Activated B cell treated with CpG ODN at 0.5 μM for 24 hours (primary cell): ENCODE results near the gene SUN1. TPM values are rescaled to one million over a fixed set of nuclear protein-coding genes. Genes with fewer than 3 reads are reported as not detected.

Experiments used
- ATAC-seq: fragments of 200-7000 bp; cut with Tn5 transposase; one replicate; pipeline ENCODE4 v1.10.0; 2021; ENCODE audit warnings: low read depth, mild to moderate bottlenecking, moderate library complexity
- CTCF ChIA-PET: fragments of 350-600 bp; sonication (Branson Sonifier 250); formaldehyde crosslinking; loops from one replicate; lab custom pipeline; 2021; ENCODE audit warnings: antibody characterized with exemption; lab: Charles Lee
- POLR2A ChIA-PET: fragments of 350-600 bp; sonication (Branson Sonifier 250); formaldehyde crosslinking; loops from one replicate; lab custom pipeline; 2021; ENCODE audit warnings: antibody characterized with exemption; lab: Charles Lee
- DNase-seq: peaks from one replicate; pipeline ENCODE4 v3.0.0; 2022
- H3K27ac Mint-ChIP-seq: one replicate; pipeline ENCODE4 v1.8.0; 2020; ENCODE audit warnings: mixed read lengths
- H3K27me3 Mint-ChIP-seq: one replicate; pipeline ENCODE4 v1.8.0; 2021; ENCODE audit warnings: mixed read lengths
- H3K36me3 Mint-ChIP-seq: one replicate; pipeline ENCODE4 v1.8.0; 2021; ENCODE audit warnings: low read depth, mixed read lengths
- H3K4me1 Mint-ChIP-seq: one replicate; pipeline ENCODE4 v1.8.0; 2021; ENCODE audit warnings: mixed read lengths
- H3K4me3 Mint-ChIP-seq: one replicate; pipeline ENCODE4 v1.8.0; 2020; ENCODE audit warnings: mild to moderate bottlenecking, mixed read lengths
- H3K9me3 Mint-ChIP-seq: one replicate; pipeline ENCODE4 v1.8.0; 2020; ENCODE audit warnings: mixed read lengths
- CTCF ChIP-seq: fragments of 200-600 bp; IDR thresholded peaks from one replicate; pipeline ENCODE4 v1.8.0; 2022; ENCODE audit warnings: antibody characterized with exemption, mild to moderate bottlenecking
- intact Hi-C: fragments of 100-400 bp; cut with micrococcal nuclease; formaldehyde crosslinking; loops from one replicate; pipeline ENCODE4 v1.15.1; 2024
- total RNA-seq: library from RNA; stranded (reverse); gene quantifications from 2 replicates; pipeline ENCODE4 v1.2.3, GENCODE V29; 2022

Gene SUN1
- total RNA-seq, 1 donor from 2014 or later: 119 TPM

- intact Hi-C loops: no loop called here
- no peak for ATAC-seq
- POLR2A ChIA-PET: no interaction called here
- Mint-ChIP-seq H3K27me3 (no peaks in the 10 kb centered on the region), H3K36me3 (peaks cover 93% of the 10 kb centered on the region), H3K4me1 (no peaks in the 10 kb centered on the region), H3K4me3 (no peak overlapping the region), H3K27ac (no peak overlapping the region), H3K9me3 (no peaks in the 10 kb centered on the region)
- CTCF ChIA-PET: no interaction called here
- TF ChIP-seq CTCF: no peak
- no peak for DNase-seq
These were observed 24.3 kb downstream of the SUN1 start for GRCh38 chr7:856444-857095.

GRCh38 chr7:857661-858060 is 25.4 kb downstream of the SUN1 start:
- H3K27ac Mint-ChIP-seq: no peak overlapping the region
- no peaks in the 10 kb centered on the region for H3K27me3 Mint-ChIP-seq
- no peaks in the 10 kb centered on the region for H3K4me1 Mint-ChIP-seq
- ChIA-PET POLR2A (no interaction called here), CTCF (no interaction called here)
- no peak overlapping the region for H3K4me3 Mint-ChIP-seq
- H3K9me3 Mint-ChIP-seq: no peaks in the 10 kb centered on the region
- intact Hi-C loops: no loop called here
- DNase-seq (no peak), ATAC-seq (no peak)
- TF ChIP-seq CTCF: no peak
- peaks cover 93% of the 10 kb centered on the region for H3K36me3 Mint-ChIP-seq

GRCh38 chr7:859359-860030 is 27.2 kb downstream of the SUN1 start:
- no peak for TF ChIP-seq CTCF
- intact Hi-C loops: no loop called here
- Mint-ChIP-seq H3K27ac (no peak overlapping the region), H3K4me1 (no peaks in the 10 kb centered on the region), H3K27me3 (no peaks in the 10 kb centered on the region), H3K4me3 (no peak overlapping the region), H3K9me3 (no peaks in the 10 kb centered on the region), H3K36me3 (peaks cover 85% of the 10 kb centered on the region)
- CTCF ChIA-PET: no interaction called here
- POLR2A ChIA-PET: interaction anchor here (0.6 to 0.7 kb wide), 2 partner anchors 28 to 59 kb away, joined by 3 to 5 read pairs; no protein-coding TSS in a partner anchor
- ATAC-seq (no peak), DNase-seq (no peak)

GRCh38 chr7:860149-860548 is 27.9 kb downstream of the SUN1 start:
- no peak for TF ChIP-seq CTCF
- DNase-seq: no peak
- ATAC-seq: no peak
- H3K4me1 Mint-ChIP-seq: no peaks in the 10 kb centered on the region
- intact Hi-C loops: no loop called here
- CTCF ChIA-PET: no interaction called here
- no peaks in the 10 kb centered on the region for H3K27me3 Mint-ChIP-seq
- H3K36me3 Mint-ChIP-seq: peaks cover 84% of the 10 kb centered on the region
- POLR2A ChIA-PET: interaction anchor here (0.7 kb wide), 1 partner anchor 28 kb away, joined by 3 read pairs; no protein-coding TSS in a partner anchor
- no peak overlapping the region for H3K4me3 Mint-ChIP-seq
- H3K9me3 Mint-ChIP-seq: no peaks in the 10 kb centered on the region
- no peak overlapping the region for H3K27ac Mint-ChIP-seq

- no peak overlapping the region for H3K4me3 Mint-ChIP-seq
- H3K27me3 Mint-ChIP-seq: no peaks in the 10 kb centered on the region
- no peaks in the 10 kb centered on the region for H3K9me3 Mint-ChIP-seq
- no peak for ATAC-seq
- H3K27ac Mint-ChIP-seq: no peak overlapping the region
- no peaks in the 10 kb centered on the region for H3K4me1 Mint-ChIP-seq
- no peak for TF ChIP-seq CTCF
- DNase-seq: no peak
- peaks cover 84% of the 10 kb centered on the region for H3K36me3 Mint-ChIP-seq
- intact Hi-C loops: no loop called here
- ChIA-PET CTCF (no interaction called here), POLR2A (no interaction called here)
These were observed 28.9 kb downstream of the SUN1 start for GRCh38 chr7:861222-861621.
